ENCODE data around the gene RNF10.

DNA sequence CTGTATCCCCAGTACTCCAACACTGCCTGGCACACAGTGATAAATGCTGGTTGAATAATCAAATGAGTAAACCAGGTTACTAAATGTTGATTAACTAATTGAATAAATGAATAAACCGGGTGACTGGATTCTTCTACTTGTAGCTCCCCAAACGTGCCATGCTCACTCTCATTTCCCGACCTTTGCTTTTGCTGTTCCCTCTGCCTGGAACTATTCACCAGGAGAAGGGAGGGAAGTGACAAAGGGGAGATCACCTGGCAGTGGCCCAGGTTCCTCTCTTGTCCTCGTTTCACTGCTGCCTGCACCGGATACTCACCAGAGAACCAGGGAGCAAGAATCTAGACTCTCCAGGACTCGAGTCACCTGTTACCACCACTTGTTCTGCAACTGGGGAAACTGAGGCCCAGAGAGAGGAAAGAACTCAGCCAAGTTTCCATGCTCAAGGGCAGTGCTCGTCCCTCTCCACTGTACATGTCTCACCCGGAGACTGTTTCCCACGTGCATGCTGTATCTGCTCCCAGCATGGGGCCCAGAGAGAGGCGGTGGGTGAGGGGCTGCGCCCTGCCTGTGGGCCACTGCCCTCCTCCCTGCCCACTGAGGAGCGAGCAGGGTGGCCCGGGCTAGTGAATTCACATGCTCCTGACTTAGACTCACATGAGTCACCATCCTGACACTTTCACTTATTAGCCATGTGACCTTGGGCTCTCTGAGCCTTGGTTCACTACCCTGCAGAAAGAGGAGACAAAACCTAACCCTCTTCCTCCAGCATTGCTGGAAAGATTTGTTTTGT, 64.7 kb downstream of the RNF10 start:
- no peak for TF ChIP-seq EZH2 (IDR thresholded peaks at IDR 0.05; ENCODE audit: borderline replicate concordance)
- TF ChIP-seq, protein P1, sequence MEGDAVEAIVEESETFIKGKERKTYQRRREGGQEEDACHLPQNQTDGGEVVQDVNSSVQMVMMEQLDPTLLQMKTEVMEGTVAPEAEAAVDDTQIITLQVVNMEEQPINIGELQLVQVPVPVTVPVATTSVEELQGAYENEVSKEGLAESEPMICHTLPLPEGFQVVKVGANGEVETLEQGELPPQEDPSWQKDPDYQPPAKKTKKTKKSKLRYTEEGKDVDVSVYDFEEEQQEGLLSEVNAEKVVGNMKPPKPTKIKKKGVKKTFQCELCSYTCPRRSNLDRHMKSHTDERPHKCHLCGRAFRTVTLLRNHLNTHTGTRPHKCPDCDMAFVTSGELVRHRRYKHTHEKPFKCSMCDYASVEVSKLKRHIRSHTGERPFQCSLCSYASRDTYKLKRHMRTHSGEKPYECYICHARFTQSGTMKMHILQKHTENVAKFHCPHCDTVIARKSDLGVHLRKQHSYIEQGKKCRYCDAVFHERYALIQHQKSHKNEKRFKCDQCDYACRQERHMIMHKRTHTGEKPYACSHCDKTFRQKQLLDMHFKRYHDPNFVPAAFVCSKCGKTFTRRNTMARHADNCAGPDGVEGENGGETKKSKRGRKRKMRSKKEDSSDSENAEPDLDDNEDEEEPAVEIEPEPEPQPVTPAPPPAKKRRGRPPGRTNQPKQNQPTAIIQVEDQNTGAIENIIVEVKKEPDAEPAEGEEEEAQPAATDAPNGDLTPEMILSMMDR (IDR thresholded peaks at IDR 0.05; ENCODE audit: poor library complexity) = no peak

Data from hepatocyte (in vitro differentiated cells).